CD4-positive, alpha-beta T cell treated with Interleukin-15 for 1 hour (primary cell): ENCODE results near the gene CCDC47.

Experiments
- DNase-seq: peaks from one replicate; pipeline ENCODE4 v3.0.0-alpha.2; 2020

Gene CCDC47

GRCh38 chr17:63697341-63698286 lies 75.8 kb downstream of the CCDC47 start:
- peak; percentile 90 for DNase-seq

- peak; percentile 65 for DNase-seq
Observed at GRCh38 chr17:63696381-63696961, 76.9 kb downstream of the CCDC47 start.

GRCh38 chr17:63695889-63696288 lies 77.5 kb downstream of the CCDC47 start:
- no peak for DNase-seq
